K562 (cell line): ENCODE measurements around the gene PAFAH2. TPM values are rescaled to one million over a fixed set of nuclear protein-coding genes. Genes with fewer than 3 reads are reported as not detected.

ENCODE experiments used
- ATF7 ChIP-seq: fragments of 450-650 bp; IDR thresholded peaks from 2 replicates; pipeline ENCODE4 v1.7.1; 2014; ENCODE audit warnings: mild to moderate bottlenecking, moderate library complexity
- CXXC5 ChIP-seq: fragments of 250-450 bp; sonication (Bioruptor Pico); IDR thresholded peaks from 2 replicates; pipeline ENCODE4 v1.8.0; 2022; ENCODE audit warnings: inconsistent platforms, mild to moderate bottlenecking, moderate library complexity
- ELF1 ChIP-seq: fragments of 200-800 bp; sonication (Bioruptor generic); IDR thresholded peaks from 2 replicates; pipeline ENCODE4 v1.6.1; 2016; ENCODE audit warnings: missing genetic modification characterization, missing compliant biosample characterization
- ELF2 ChIP-seq: fragments of 250-450 bp; sonication (Bioruptor Pico); IDR thresholded peaks from 2 replicates; pipeline ENCODE4 v1.5.0; 2021; ENCODE audit warnings: mild to moderate bottlenecking
- GTF2E2 ChIP-seq: fragments of 200-800 bp; sonication (Bioruptor generic); IDR thresholded peaks from 2 replicates; pipeline ENCODE4 v1.6.1; 2016; ENCODE audit warnings: missing genetic modification characterization, missing compliant biosample characterization
- HDAC1 ChIP-seq, 2 experiments: fragments of 450-650 bp; IDR thresholded peaks; 2 replicates each; pipeline ENCODE4 v1.6.1; 2016 to 2017; ENCODE audit warnings: inconsistent platforms in 1 of 2, mild to moderate bottlenecking in 1 of 2, moderate library complexity in 1 of 2
- HLTF ChIP-seq: fragments of 450-650 bp; IDR thresholded peaks from 2 replicates; pipeline ENCODE4 v1.6.1; 2016
- HNRNPLL ChIP-seq: fragments of 200-400 bp; formaldehyde crosslinking; IDR thresholded peaks from 2 replicates; pipeline ENCODE4 v1.6.1; 2017; ENCODE audit warnings: low read length, low read depth, mild to moderate bottlenecking; ENCODE audit not compliant: poor library complexity, severe bottlenecking
- ILK ChIP-seq: fragments of 450-650 bp; IDR thresholded peaks from 2 replicates; pipeline ENCODE4 v1.6.1; 2016; ENCODE audit warnings: missing genetic modification characterization, low read depth, mild to moderate bottlenecking, missing compliant biosample characterization, moderate library complexity, borderline replicate concordance
- KAT7 ChIP-seq: sonication (generic); formaldehyde crosslinking; IDR thresholded peaks from 2 replicates; pipeline ENCODE4 v1.8.0; 2022; ENCODE audit warnings: missing genetic modification reagents, mild to moderate bottlenecking, borderline replicate concordance
- KDM4B ChIP-seq, 2 experiments: fragments of 450-650 bp in 1 of 2; sonication (generic) in 1 of 2; IDR thresholded peaks; 2 replicates each; pipeline ENCODE4 v1.6.1; 2016 to 2017; ENCODE audit warnings: borderline replicate concordance in 2 of 2, antibody characterized with exemption in 1 of 2, low read depth in 1 of 2, mild to moderate bottlenecking in 1 of 2
- KLF6 ChIP-seq: fragments of 250-450 bp; sonication (Bioruptor Pico); IDR thresholded peaks from 2 replicates; pipeline ENCODE4 v1.4.0; 2020; ENCODE audit warnings: mild to moderate bottlenecking, moderate library complexity, borderline replicate concordance
- MECOM ChIP-seq: fragments of 250-450 bp; sonication (Bioruptor Pico); IDR thresholded peaks from 2 replicates; pipeline ENCODE4 v1.8.0; 2022; ENCODE audit warnings: inconsistent platforms
- MTA1 ChIP-seq: fragments of 450-650 bp; IDR thresholded peaks from 2 replicates; pipeline ENCODE4 v1.6.1; 2017; ENCODE audit warnings: borderline replicate concordance
- NCOA2 ChIP-seq, 2 experiments: fragments of 450-650 bp; IDR thresholded peaks; 2 replicates each; pipeline ENCODE4 v1.6.1; 2018; ENCODE audit warnings: mild to moderate bottlenecking in 2 of 2, moderate library complexity in 1 of 2; ENCODE audit not compliant: partially characterized antibody in 2 of 2
- NR4A1 ChIP-seq, 2 experiments: fragments of 250-450 bp in 1 of 2; fragments of 450-650 bp in 1 of 2; sonication (Bioruptor Pico) in 1 of 2; IDR thresholded peaks; 2 replicates each; pipeline versions ENCODE4 v1.4.0 to v1.6.1; 2016 to 2020; ENCODE audit warnings: mild to moderate bottlenecking in 2 of 2, missing compliant biosample characterization in 1 of 2, missing genetic modification characterization in 1 of 2, moderate library complexity in 1 of 2
- TAF1 ChIP-seq: IDR thresholded peaks from 2 replicates; pipeline ENCODE4 v1.6.1; 2011; ENCODE audit warnings: mild to moderate bottlenecking, low read length, moderate library complexity; ENCODE audit not compliant: insufficient read depth, control insufficient read depth, severe bottlenecking; ENCODE audit errors: extremely low read depth
- TCF7L2 ChIP-seq: fragments of 150-350 bp; IDR thresholded peaks from 2 replicates; pipeline ENCODE4 v1.6.1; 2016; ENCODE audit warnings: low read depth, mild to moderate bottlenecking, low read length, moderate library complexity
- TSC22D4 ChIP-seq: fragments of 450-650 bp; IDR thresholded peaks from 2 replicates; pipeline ENCODE4 v1.6.1; 2016; ENCODE audit warnings: missing genetic modification characterization, missing biosample characterization, control low read depth
- ZNF3 ChIP-seq: fragments of 250-450 bp; sonication (Bioruptor Pico); IDR thresholded peaks from 2 replicates; pipeline ENCODE4 v1.5.0; 2021; ENCODE audit warnings: mild to moderate bottlenecking, moderate library complexity
- ZNF766 ChIP-seq: fragments of 200-800 bp; sonication (Bioruptor generic); conservative IDR thresholded peaks from 2 replicates; pipeline ENCODE4 v1.6.1; 2016; ENCODE audit warnings: missing genetic modification characterization, missing compliant biosample characterization
- ZNF830 ChIP-seq: fragments of 250-450 bp; sonication (Bioruptor Pico); IDR thresholded peaks from 2 replicates; pipeline ENCODE4 v1.5.0; 2021; ENCODE audit warnings: mild to moderate bottlenecking
- polyA plus RNA-seq, 8 experiments: library from polyadenylated mRNA; depleted of rRNA in 4 of 8; stranded (reverse) in 5 of 8; unstranded in 3 of 8; fragments of >200 nt; fragmentation: Nextera tagmentation in 2 of 8; fragmentation: Illumina TruSeq in 1 of 8; extraction: Ambion mirVana in 2 of 8; extraction: Trizol in 1 of 8; gene quantifications; 2 replicates each; pipeline versions ENCODE4 v1.2.1 to v1.2.3, GENCODE V29; 2011 to 2014; ENCODE audit warnings: inconsistent platforms in 1 of 8, missing spikeins in 1 of 8
- total RNA-seq, 7 experiments: library from RNA; depleted of rRNA in 6 of 7; stranded (reverse); fragments of >200 nt in 6 of 7; fragmentation: Illumina TruSeq in 2 of 7; extraction: Trizol in 2 of 7; gene quantifications; 2 replicates each; pipeline versions ENCODE4 v1.2.1 to v1.2.3, GENCODE V29; 2011 to 2021; ENCODE audit warnings: low replicate concordance in 1 of 7
- TF ChIP-seq, protein P1 (sequence below): fragments of 250-450 bp; sonication (Bioruptor Pico); IDR thresholded peaks from 2 replicates; pipeline ENCODE4 v1.5.0; 2020; ENCODE audit warnings: mild to moderate bottlenecking, borderline replicate concordance
- TF ChIP-seq, protein P2 (sequence below): sonication (generic); formaldehyde crosslinking; IDR thresholded peaks from 2 replicates; pipeline ENCODE4 v1.8.1; 2022; ENCODE audit warnings: missing genetic modification reagents
- TF ChIP-seq, protein P3 (sequence below): fragments of 450-650 bp; conservative IDR thresholded peaks from 2 replicates; pipeline ENCODE4 v1.6.1; 2016; ENCODE audit warnings: missing genetic modification characterization, low read depth, mild to moderate bottlenecking, missing compliant biosample characterization, moderate library complexity

PAFAH2 gene
- total and polyA plus RNA-seq, 9 of the 15 experiments (the other 6 are each of a cell fraction or from before 2014, with no cell fraction given) = 4.2 to 10.9 (median 6.8) TPM

DNA sequence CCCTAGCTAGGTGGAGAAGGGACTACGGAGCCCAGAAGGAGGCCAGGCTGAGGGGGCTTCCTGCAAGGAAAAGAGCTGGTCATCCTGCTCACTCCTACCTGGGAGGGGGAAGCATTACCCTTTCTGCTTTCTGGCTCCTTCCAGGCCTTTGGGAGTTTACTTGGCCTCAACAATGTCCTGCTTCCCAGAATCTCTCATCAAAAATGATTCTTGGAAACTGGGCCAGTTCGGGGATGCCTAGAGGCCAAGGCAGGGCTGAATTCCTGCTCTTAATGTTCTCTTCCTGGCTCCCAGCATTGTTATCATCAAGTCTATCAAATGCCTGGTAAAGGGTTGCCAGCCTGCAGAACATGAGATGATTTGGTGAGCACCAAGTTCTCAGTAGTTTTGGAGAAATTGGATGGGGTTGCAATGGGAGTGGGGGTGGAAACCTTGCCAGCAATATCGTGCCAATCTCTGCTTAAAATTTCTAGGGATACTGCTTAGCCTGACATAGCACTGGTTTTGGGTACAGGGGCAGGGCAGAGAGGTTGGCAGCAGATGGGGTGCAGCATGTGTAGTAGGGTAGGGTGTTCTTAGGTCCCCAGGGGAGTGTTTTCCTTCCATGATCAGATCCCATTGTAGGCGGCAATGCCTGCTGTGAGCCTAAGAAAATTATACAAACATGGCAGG lies 7.7 kb upstream of the PAFAH2 start (continued):
- TF ChIP-seq ELF1 (tag) = no peak
- TF ChIP-seq KLF6 = 0 out of 2 replicates have a peak, but pooled peaks have one; percentile 28
- 0 out of 2 replicates have a peak, but pooled peaks have one; percentile 43 for TF ChIP-seq ELF2 (CRISPR knock-in tag)
- no peak for TF ChIP-seq TSC22D4 (tag)
- no peak for TF ChIP-seq HLTF
- TF ChIP-seq, protein P1, sequence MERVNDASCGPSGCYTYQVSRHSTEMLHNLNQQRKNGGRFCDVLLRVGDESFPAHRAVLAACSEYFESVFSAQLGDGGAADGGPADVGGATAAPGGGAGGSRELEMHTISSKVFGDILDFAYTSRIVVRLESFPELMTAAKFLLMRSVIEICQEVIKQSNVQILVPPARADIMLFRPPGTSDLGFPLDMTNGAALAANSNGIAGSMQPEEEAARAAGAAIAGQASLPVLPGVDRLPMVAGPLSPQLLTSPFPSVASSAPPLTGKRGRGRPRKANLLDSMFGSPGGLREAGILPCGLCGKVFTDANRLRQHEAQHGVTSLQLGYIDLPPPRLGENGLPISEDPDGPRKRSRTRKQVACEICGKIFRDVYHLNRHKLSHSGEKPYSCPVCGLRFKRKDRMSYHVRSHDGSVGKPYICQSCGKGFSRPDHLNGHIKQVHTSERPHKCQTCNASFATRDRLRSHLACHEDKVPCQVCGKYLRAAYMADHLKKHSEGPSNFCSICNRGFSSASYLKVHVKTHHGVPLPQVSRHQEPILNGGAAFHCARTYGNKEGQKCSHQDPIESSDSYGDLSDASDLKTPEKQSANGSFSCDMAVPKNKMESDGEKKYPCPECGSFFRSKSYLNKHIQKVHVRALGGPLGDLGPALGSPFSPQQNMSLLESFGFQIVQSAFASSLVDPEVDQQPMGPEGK = no peak
- no peak for TF ChIP-seq HNRNPLL
- no peak for TF ChIP-seq KDM4B (IDR thresholded peaks at IDR 0.05; ENCODE audit: borderline replicate concordance in 2 of 2, low read depth in 1 of 2)
- no peak for TF ChIP-seq NR4A1 (CRISPR knock-in tag; IDR thresholded peaks at IDR 0.05)
- TF ChIP-seq NR4A1 (tag; IDR thresholded peaks at IDR 0.05) = peak; percentile 78
- peak; percentile 40; the same call in 1 of the 2 replicates for TF ChIP-seq MECOM (CRISPR knock-in tag)
- TF ChIP-seq ZNF766 (CRISPR knock-in tag) = 0 out of 2 replicates have a peak, but pooled peaks have one; percentile 38
- TF ChIP-seq ILK (tag) = no peak
- no peak for TF ChIP-seq MTA1
- TF ChIP-seq NCOA2 (IDR thresholded peaks at IDR 0.05; ENCODE audit: partially characterized antibody in 2 of 2) = no peak
- TF ChIP-seq HDAC1 (IDR thresholded peaks at IDR 0.05) = no peak
- TF ChIP-seq, protein P2, sequence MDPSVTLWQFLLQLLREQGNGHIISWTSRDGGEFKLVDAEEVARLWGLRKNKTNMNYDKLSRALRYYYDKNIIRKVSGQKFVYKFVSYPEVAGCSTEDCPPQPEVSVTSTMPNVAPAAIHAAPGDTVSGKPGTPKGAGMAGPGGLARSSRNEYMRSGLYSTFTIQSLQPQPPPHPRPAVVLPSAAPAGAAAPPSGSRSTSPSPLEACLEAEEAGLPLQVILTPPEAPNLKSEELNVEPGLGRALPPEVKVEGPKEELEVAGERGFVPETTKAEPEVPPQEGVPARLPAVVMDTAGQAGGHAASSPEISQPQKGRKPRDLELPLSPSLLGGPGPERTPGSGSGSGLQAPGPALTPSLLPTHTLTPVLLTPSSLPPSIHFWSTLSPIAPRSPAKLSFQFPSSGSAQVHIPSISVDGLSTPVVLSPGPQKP (CRISPR knock-in tag) = no peak
- no peak for TF ChIP-seq TAF1
- TF ChIP-seq ZNF3 = no peak
- peak; percentile 42; the same call in 1 of the 2 replicates for TF ChIP-seq CXXC5
- TF ChIP-seq, protein P3, sequence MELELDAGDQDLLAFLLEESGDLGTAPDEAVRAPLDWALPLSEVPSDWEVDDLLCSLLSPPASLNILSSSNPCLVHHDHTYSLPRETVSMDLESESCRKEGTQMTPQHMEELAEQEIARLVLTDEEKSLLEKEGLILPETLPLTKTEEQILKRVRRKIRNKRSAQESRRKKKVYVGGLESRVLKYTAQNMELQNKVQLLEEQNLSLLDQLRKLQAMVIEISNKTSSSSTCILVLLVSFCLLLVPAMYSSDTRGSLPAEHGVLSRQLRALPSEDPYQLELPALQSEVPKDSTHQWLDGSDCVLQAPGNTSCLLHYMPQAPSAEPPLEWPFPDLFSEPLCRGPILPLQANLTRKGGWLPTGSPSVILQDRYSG = no peak
- TF ChIP-seq GTF2E2 (tag) = no peak
- TF ChIP-seq ZNF830 = no peak
- 0 out of 2 replicates have a peak, but pooled peaks have one; percentile 32 for TF ChIP-seq KAT7 (CRISPR knock-in tag)
- TF ChIP-seq TCF7L2 = no peak
- TF ChIP-seq ATF7 = no peak
